ENCODE measurements around the gene HERC2. TPM values are rescaled to one million over a fixed set of nuclear protein-coding genes. Genes with fewer than 3 reads are reported as not detected.
"Not testable (repeated sequence)": the region's sequence is repeated elsewhere in the genome, so short reads cannot be mapped to it uniquely, and the experiment has no call there.

HERC2 gene
- total RNA-seq, 1 donor = 53.6 TPM

DNA sequence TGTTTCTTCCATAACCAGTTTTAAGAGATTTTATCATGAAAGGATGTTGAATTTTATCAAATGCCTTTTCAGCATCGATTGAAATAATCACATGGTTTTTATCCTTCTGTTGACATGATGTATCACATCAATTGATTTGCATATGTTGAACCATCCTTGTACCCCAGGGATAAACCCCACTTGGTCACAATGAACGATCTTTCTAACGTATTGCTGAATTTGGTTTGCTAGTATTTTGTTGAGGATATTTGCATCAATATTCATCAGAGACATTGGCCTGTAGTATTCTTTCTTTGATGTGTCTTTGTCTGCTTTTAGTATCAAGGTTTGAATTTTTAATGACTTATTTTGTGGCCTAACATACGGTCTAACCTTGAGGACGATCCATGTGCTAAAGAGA, 13.3 kb downstream of the HERC2 start:
- H2AFZ ChIP-seq (ENCODE audit: low read length); H3K4me3 ChIP-seq (ENCODE audit: insufficient read depth, low read length); H3K27ac ChIP-seq (ENCODE audit: low read depth, low read length); H3K79me2 ChIP-seq (ENCODE audit: insufficient read depth, low read length); H3K36me3 ChIP-seq (ENCODE audit: insufficient read depth, low read length); DNase-seq (ENCODE audit: insufficient read length, low spot score, missing footprints); H3K4me1 ChIP-seq (ENCODE audit: insufficient read depth, low read length); H3K9me3 ChIP-seq (ENCODE audit: low read depth, low read length); H4K20me1 ChIP-seq (ENCODE audit: insufficient read depth, low read length); H3K4me2 ChIP-seq (ENCODE audit: insufficient read depth, low read length); H3K27me3 ChIP-seq (ENCODE audit: insufficient read depth, low read length): not testable (repeated sequence)

DNA sequence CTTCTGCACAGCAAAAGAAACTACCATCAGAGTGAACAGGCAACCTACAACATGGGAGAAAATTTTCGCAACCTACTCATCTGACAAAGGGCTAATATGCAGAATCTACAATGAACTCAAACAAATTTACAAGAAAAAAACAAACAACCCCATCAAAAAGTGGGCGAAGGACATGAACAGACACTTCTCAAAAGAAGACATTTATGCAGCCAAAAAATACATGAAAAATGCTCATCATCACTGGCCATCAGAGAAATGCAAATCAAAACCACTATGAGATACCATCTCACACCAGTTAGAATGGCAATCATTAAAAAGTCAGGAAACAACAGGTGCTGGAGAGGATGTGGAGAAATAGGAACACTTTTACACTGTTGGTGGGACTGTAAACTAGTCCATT, 16.3 kb downstream of the HERC2 start:
- H3K4me2 ChIP-seq (ENCODE audit: insufficient read depth, low read length); H3K9me3 ChIP-seq (ENCODE audit: low read depth, low read length); H3K4me1 ChIP-seq (ENCODE audit: insufficient read depth, low read length); H4K20me1 ChIP-seq (ENCODE audit: insufficient read depth, low read length); H3K4me3 ChIP-seq (ENCODE audit: insufficient read depth, low read length); H3K79me2 ChIP-seq (ENCODE audit: insufficient read depth, low read length); H3K36me3 ChIP-seq (ENCODE audit: insufficient read depth, low read length); H3K27ac ChIP-seq (ENCODE audit: low read depth, low read length); H3K27me3 ChIP-seq (ENCODE audit: insufficient read depth, low read length); DNase-seq (ENCODE audit: insufficient read length, low spot score, missing footprints); H2AFZ ChIP-seq (ENCODE audit: low read length): not testable (repeated sequence)

DNA sequence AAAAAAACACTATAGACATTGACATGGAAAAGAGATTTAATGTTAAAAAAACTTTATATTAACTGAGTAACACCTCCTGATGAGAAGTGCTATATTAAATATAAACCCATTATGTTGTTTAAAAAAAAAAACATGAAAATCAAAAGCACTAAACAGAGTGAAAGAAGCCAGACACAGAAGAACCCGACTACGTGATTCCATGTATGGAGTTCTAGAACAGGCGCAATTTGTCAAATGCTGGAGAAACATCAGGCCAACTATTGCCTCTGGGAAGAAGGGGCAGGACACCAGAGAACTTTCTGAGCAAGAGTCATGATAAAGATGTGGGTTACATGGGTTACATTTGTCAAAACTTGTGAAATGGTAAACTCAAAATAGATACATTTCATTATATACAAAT, 24.5 kb downstream of the HERC2 start:
- H3K36me3 ChIP-seq (ENCODE audit: insufficient read depth, low read length); H3K79me2 ChIP-seq (ENCODE audit: insufficient read depth, low read length); H3K4me1 ChIP-seq (ENCODE audit: insufficient read depth, low read length); H3K27me3 ChIP-seq (ENCODE audit: insufficient read depth, low read length); H3K4me3 ChIP-seq (ENCODE audit: insufficient read depth, low read length); H3K27ac ChIP-seq (ENCODE audit: low read depth, low read length); H3K4me2 ChIP-seq (ENCODE audit: insufficient read depth, low read length); DNase-seq (ENCODE audit: insufficient read length, low spot score, missing footprints); H2AFZ ChIP-seq (ENCODE audit: low read length); H4K20me1 ChIP-seq (ENCODE audit: insufficient read depth, low read length); H3K9me3 ChIP-seq (ENCODE audit: low read depth, low read length): not testable (repeated sequence)

DNA sequence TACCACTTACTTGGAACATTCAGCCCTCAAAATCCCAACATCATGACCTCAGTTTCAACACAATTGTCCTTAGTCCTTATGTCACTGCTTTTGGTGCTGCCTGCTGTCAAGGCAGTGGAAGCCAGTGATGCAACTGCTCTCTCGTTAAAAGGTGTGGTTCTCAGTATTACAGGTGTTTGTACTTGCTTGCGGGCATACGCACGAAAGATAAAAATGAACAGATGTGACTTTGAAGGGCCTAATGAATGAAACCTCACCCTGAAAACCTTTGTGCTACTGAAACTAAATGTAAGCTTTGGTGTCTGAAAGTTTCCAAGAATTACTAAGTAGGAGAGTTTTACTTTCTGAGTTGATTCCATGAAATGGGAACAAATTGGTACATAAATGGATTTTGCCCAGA, 25.2 kb downstream of the HERC2 start:
- H3K4me3 ChIP-seq (ENCODE audit: insufficient read depth, low read length); H3K27ac ChIP-seq (ENCODE audit: low read depth, low read length): not testable (repeated sequence)

DNA sequence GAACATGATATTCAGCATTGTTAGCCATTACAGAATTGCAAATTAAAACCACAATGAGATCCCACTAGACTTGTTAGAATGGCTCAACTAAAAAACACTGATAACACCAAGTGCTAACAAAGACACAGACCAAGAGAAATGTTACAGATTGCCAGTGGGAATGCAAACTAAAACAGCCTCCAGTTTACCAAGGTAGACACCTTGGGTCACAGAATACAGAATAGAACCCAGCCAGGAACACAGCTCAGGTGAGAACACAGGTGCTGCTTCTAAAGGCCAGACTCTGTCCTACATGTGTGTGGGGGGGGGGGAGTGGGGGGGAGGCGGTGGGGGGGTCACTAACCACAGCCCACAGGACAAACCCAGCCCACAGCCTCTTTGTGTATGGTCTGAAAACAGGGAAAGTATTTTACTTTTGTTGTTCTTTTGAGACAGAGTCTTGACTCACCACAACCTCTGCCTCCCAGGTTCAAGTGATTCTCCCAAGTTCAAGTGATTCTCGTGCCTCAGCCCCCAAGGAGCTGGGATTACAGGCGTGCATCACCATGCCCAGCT, 26.9 kb downstream of the HERC2 start:
- DNase-seq (ENCODE audit: insufficient read length, low spot score, missing footprints); H3K27me3 ChIP-seq (ENCODE audit: insufficient read depth, low read length); H3K9me3 ChIP-seq (ENCODE audit: low read depth, low read length); H3K4me1 ChIP-seq (ENCODE audit: insufficient read depth, low read length); H3K4me2 ChIP-seq (ENCODE audit: insufficient read depth, low read length); H3K79me2 ChIP-seq (ENCODE audit: insufficient read depth, low read length); H2AFZ ChIP-seq (ENCODE audit: low read length); H3K36me3 ChIP-seq (ENCODE audit: insufficient read depth, low read length); H4K20me1 ChIP-seq (ENCODE audit: insufficient read depth, low read length); H3K4me3 ChIP-seq (ENCODE audit: insufficient read depth, low read length): not testable (repeated sequence)
- peak overlapping the region; percentile 41 for H3K27ac ChIP-seq (ENCODE audit: low read depth, low read length)

More for the DNA sequence above, 25.2 kb downstream of the HERC2 start:
- DNase-seq (ENCODE audit: insufficient read length, low spot score, missing footprints); H3K4me1 ChIP-seq (ENCODE audit: insufficient read depth, low read length); H3K79me2 ChIP-seq (ENCODE audit: insufficient read depth, low read length); H2AFZ ChIP-seq (ENCODE audit: low read length); H4K20me1 ChIP-seq (ENCODE audit: insufficient read depth, low read length); H3K36me3 ChIP-seq (ENCODE audit: insufficient read depth, low read length); H3K4me2 ChIP-seq (ENCODE audit: insufficient read depth, low read length); H3K27me3 ChIP-seq (ENCODE audit: insufficient read depth, low read length); H3K9me3 ChIP-seq (ENCODE audit: low read depth, low read length): not testable (repeated sequence)

DNA sequence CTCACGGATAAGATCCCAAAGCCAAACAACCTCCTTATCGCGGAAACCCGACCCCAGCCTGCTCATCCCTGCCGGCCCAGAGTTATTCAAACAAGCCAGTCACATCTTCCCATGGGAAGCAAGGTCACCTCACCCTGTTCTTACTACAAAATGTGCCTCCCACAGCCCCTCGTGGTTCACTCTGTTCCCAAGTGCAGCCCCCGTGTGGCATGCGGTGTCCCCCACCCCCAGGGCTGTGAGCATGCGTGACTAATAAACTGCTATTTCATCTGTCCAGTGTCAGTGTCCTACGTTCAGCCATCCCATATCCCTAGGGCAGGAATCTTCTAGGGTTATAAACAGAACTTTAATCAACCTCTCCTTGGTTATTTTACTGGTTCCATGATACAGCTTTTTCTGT, 27.4 kb downstream of the HERC2 start:
- not testable (repeated sequence) for H3K4me1 ChIP-seq (ENCODE audit: insufficient read depth, low read length); DNase-seq (ENCODE audit: insufficient read length, low spot score, missing footprints); H4K20me1 ChIP-seq (ENCODE audit: insufficient read depth, low read length); H3K27ac ChIP-seq (ENCODE audit: low read depth, low read length); H3K79me2 ChIP-seq (ENCODE audit: insufficient read depth, low read length); H3K4me3 ChIP-seq (ENCODE audit: insufficient read depth, low read length); H3K36me3 ChIP-seq (ENCODE audit: insufficient read depth, low read length); H3K9me3 ChIP-seq (ENCODE audit: low read depth, low read length); H3K27me3 ChIP-seq (ENCODE audit: insufficient read depth, low read length); H2AFZ ChIP-seq (ENCODE audit: low read length); H3K4me2 ChIP-seq (ENCODE audit: insufficient read depth, low read length)

Data from osteoblast (primary cell).